K562 (cell line): ENCODE measurements around the gene FKBP2. TPM values are rescaled to one million over a fixed set of nuclear protein-coding genes. Genes with fewer than 3 reads are reported as not detected.

ENCODE experiments used
- ETV5 ChIP-seq: sonication (generic); formaldehyde crosslinking; IDR thresholded peaks from 2 replicates; pipeline ENCODE4 v1.4.0; 2020; ENCODE audit warnings: low read depth, mild to moderate bottlenecking, missing genetic modification reagents
- FOXP1 ChIP-seq: sonication (generic); formaldehyde crosslinking; IDR thresholded peaks from 2 replicates; pipeline ENCODE4 v1.8.0; 2022; ENCODE audit warnings: mild to moderate bottlenecking, missing genetic modification reagents
- HNRNPLL ChIP-seq: fragments of 200-400 bp; formaldehyde crosslinking; IDR thresholded peaks from 2 replicates; pipeline ENCODE4 v1.6.1; 2017; ENCODE audit warnings: low read length, low read depth, mild to moderate bottlenecking; ENCODE audit not compliant: poor library complexity, severe bottlenecking
- HSF4 ChIP-seq: fragments of 250-450 bp; sonication (Bioruptor Pico); IDR thresholded peaks from 2 replicates; pipeline ENCODE4 v2.1.2; 2022; ENCODE audit warnings: mild to moderate bottlenecking, moderate library complexity, borderline replicate concordance
- L3MBTL2 ChIP-seq: fragments of 450-650 bp; IDR thresholded peaks from 2 replicates; pipeline ENCODE4 v1.6.1; 2016; ENCODE audit warnings: mild to moderate bottlenecking, moderate library complexity
- RNF2 ChIP-seq: sonication (generic); IDR thresholded peaks from 2 replicates; pipeline ENCODE4 v1.6.1; 2016
- TEAD4 ChIP-seq, 2 experiments: sonication (generic) in 1 of 2; formaldehyde crosslinking in 1 of 2; IDR thresholded peaks; 2 replicates each; pipeline versions ENCODE4 v1.6.1 to v1.8.0; 2012 to 2022; ENCODE audit warnings: borderline replicate concordance in 1 of 2, inconsistent platforms in 1 of 2, low read length in 1 of 2, mild to moderate bottlenecking in 1 of 2, missing genetic modification reagents in 1 of 2
- ZNF12 ChIP-seq: sonication (generic); formaldehyde crosslinking; IDR thresholded peaks from 2 replicates; pipeline ENCODE4 v1.4.0; 2020; ENCODE audit warnings: mild to moderate bottlenecking, missing genetic modification reagents
- polyA plus RNA-seq, 8 experiments: library from polyadenylated mRNA; depleted of rRNA in 4 of 8; stranded (reverse) in 5 of 8; unstranded in 3 of 8; fragments of >200 nt; fragmentation: Nextera tagmentation in 2 of 8; fragmentation: Illumina TruSeq in 1 of 8; extraction: Ambion mirVana in 2 of 8; extraction: Trizol in 1 of 8; gene quantifications; 2 replicates each; pipeline versions ENCODE4 v1.2.1 to v1.2.3, GENCODE V29; 2011 to 2014; ENCODE audit warnings: inconsistent platforms in 1 of 8, missing spikeins in 1 of 8
- total RNA-seq, 7 experiments: library from RNA; depleted of rRNA in 6 of 7; stranded (reverse); fragments of >200 nt in 6 of 7; fragmentation: Illumina TruSeq in 2 of 7; extraction: Trizol in 2 of 7; gene quantifications; 2 replicates each; pipeline versions ENCODE4 v1.2.1 to v1.2.3, GENCODE V29; 2011 to 2021; ENCODE audit warnings: low replicate concordance in 1 of 7
- TF ChIP-seq, protein P1 (sequence below): fragments of 450-650 bp; IDR thresholded peaks from 2 replicates; pipeline ENCODE4 v1.6.1; 2016; ENCODE audit warnings: mild to moderate bottlenecking, moderate library complexity
- TF ChIP-seq, protein P2 (sequence below): fragments of 250-450 bp; sonication (Bioruptor Pico); IDR thresholded peaks from 2 replicates; pipeline ENCODE4 v1.8.0; 2021; ENCODE audit warnings: moderate library complexity, mild to moderate bottlenecking, inconsistent platforms
- TF ChIP-seq, protein P3 (sequence below): sonication (generic); formaldehyde crosslinking; IDR thresholded peaks from 2 replicates; pipeline ENCODE4 v1.8.0; 2022; ENCODE audit warnings: missing genetic modification reagents, mild to moderate bottlenecking, borderline replicate concordance
- TF ChIP-seq, protein P4 (sequence below): fragments of 450-650 bp; conservative IDR thresholded peaks from 2 replicates; pipeline ENCODE4 v1.6.1; 2016; ENCODE audit warnings: missing genetic modification characterization, low read depth, mild to moderate bottlenecking, control low read depth, missing compliant biosample characterization

The FKBP2 gene
- total and polyA plus RNA-seq, 9 of the 15 experiments (the other 6 are each of a cell fraction or from before 2014, with no cell fraction given) = 3.5 to 151 (median 58.1) TPM

DNA sequence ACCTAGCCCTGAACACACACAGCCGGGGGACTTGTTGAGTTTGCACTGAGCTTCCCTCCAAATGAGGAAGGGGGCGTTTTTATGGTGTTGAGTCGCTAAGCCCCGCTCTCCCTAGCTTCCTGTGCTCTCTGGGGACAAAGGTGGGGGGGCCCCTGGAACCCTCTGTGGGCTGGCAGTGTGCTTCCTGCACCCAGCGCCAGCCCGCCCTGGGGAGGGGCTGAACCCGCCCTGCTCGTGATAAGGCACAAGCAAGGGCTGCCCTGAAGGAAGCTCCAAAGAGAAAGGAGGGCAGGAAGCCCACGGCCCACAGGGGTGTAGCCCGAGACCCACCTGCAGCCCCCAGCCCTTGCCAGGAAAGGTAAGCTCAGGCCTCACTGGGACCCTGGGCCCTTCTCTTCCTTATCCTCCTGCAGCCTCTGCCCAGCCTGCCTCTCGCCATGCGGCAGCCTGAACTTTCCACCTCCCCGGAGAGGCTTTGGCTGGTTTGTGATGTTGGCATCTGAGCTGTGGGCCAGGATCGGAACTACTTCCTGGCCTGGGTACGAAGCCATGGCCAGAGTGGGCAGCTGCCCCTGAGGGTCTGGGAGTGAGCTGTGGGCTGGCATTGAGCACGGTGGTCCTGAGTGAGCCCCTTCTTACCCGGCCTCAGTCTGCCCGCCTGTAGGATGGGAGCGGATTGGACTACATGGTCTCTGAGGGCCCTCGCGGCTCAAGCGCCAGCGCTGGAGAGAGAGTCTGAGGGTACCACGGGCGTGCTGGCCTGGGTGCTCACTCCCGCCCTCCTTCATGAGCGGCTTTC is 34.2 kb upstream of the FKBP2 start, which contains the start of gene FERMT3 (continued):
- TF ChIP-seq, protein P1, sequence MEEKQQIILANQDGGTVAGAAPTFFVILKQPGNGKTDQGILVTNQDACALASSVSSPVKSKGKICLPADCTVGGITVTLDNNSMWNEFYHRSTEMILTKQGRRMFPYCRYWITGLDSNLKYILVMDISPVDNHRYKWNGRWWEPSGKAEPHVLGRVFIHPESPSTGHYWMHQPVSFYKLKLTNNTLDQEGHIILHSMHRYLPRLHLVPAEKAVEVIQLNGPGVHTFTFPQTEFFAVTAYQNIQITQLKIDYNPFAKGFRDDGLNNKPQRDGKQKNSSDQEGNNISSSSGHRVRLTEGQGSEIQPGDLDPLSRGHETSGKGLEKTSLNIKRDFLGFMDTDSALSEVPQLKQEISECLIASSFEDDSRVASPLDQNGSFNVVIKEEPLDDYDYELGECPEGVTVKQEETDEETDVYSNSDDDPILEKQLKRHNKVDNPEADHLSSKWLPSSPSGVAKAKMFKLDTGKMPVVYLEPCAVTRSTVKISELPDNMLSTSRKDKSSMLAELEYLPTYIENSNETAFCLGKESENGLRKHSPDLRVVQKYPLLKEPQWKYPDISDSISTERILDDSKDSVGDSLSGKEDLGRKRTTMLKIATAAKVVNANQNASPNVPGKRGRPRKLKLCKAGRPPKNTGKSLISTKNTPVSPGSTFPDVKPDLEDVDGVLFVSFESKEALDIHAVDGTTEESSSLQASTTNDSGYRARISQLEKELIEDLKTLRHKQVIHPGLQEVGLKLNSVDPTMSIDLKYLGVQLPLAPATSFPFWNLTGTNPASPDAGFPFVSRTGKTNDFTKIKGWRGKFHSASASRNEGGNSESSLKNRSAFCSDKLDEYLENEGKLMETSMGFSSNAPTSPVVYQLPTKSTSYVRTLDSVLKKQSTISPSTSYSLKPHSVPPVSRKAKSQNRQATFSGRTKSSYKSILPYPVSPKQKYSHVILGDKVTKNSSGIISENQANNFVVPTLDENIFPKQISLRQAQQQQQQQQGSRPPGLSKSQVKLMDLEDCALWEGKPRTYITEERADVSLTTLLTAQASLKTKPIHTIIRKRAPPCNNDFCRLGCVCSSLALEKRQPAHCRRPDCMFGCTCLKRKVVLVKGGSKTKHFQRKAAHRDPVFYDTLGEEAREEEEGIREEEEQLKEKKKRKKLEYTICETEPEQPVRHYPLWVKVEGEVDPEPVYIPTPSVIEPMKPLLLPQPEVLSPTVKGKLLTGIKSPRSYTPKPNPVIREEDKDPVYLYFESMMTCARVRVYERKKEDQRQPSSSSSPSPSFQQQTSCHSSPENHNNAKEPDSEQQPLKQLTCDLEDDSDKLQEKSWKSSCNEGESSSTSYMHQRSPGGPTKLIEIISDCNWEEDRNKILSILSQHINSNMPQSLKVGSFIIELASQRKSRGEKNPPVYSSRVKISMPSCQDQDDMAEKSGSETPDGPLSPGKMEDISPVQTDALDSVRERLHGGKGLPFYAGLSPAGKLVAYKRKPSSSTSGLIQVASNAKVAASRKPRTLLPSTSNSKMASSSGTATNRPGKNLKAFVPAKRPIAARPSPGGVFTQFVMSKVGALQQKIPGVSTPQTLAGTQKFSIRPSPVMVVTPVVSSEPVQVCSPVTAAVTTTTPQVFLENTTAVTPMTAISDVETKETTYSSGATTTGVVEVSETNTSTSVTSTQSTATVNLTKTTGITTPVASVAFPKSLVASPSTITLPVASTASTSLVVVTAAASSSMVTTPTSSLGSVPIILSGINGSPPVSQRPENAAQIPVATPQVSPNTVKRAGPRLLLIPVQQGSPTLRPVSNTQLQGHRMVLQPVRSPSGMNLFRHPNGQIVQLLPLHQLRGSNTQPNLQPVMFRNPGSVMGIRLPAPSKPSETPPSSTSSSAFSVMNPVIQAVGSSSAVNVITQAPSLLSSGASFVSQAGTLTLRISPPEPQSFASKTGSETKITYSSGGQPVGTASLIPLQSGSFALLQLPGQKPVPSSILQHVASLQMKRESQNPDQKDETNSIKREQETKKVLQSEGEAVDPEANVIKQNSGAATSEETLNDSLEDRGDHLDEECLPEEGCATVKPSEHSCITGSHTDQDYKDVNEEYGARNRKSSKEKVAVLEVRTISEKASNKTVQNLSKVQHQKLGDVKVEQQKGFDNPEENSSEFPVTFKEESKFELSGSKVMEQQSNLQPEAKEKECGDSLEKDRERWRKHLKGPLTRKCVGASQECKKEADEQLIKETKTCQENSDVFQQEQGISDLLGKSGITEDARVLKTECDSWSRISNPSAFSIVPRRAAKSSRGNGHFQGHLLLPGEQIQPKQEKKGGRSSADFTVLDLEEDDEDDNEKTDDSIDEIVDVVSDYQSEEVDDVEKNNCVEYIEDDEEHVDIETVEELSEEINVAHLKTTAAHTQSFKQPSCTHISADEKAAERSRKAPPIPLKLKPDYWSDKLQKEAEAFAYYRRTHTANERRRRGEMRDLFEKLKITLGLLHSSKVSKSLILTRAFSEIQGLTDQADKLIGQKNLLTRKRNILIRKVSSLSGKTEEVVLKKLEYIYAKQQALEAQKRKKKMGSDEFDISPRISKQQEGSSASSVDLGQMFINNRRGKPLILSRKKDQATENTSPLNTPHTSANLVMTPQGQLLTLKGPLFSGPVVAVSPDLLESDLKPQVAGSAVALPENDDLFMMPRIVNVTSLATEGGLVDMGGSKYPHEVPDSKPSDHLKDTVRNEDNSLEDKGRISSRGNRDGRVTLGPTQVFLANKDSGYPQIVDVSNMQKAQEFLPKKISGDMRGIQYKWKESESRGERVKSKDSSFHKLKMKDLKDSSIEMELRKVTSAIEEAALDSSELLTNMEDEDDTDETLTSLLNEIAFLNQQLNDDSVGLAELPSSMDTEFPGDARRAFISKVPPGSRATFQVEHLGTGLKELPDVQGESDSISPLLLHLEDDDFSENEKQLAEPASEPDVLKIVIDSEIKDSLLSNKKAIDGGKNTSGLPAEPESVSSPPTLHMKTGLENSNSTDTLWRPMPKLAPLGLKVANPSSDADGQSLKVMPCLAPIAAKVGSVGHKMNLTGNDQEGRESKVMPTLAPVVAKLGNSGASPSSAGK = 0 out of 2 replicates have a peak, but pooled peaks have one; percentile 17
- TF ChIP-seq, protein P2, sequence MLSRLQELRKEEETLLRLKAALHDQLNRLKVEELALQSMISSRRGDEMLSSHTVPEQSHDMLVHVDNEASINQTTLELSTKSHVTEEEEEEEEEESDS (CRISPR knock-in tag) = no peak
- TF ChIP-seq, protein P3, sequence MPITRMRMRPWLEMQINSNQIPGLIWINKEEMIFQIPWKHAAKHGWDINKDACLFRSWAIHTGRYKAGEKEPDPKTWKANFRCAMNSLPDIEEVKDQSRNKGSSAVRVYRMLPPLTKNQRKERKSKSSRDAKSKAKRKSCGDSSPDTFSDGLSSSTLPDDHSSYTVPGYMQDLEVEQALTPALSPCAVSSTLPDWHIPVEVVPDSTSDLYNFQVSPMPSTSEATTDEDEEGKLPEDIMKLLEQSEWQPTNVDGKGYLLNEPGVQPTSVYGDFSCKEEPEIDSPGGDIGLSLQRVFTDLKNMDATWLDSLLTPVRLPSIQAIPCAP (CRISPR knock-in tag) = no peak
- TF ChIP-seq TEAD4 (IDR thresholded peaks at IDR 0.05; ENCODE audit: low read length) (no peak), TEAD4 (CRISPR knock-in tag; IDR thresholded peaks at IDR 0.05; ENCODE audit: borderline replicate concordance) (0 out of 2 replicates have a peak, but pooled peaks have one; percentile 53), HNRNPLL (no peak), RNF2 (peak; percentile 65; the same call in 1 of the 2 replicates), FOXP1 (CRISPR knock-in tag) (peak; percentile 80), ZNF12 (CRISPR knock-in tag) (no peak), ETV5 (CRISPR knock-in tag) (no peak), HSF4 (CRISPR knock-in tag) (no peak; the same call in 1 of the 2 replicates), L3MBTL2 (0 out of 2 replicates have a peak, but pooled peaks have one; percentile 12)
- TF ChIP-seq, protein P4, sequence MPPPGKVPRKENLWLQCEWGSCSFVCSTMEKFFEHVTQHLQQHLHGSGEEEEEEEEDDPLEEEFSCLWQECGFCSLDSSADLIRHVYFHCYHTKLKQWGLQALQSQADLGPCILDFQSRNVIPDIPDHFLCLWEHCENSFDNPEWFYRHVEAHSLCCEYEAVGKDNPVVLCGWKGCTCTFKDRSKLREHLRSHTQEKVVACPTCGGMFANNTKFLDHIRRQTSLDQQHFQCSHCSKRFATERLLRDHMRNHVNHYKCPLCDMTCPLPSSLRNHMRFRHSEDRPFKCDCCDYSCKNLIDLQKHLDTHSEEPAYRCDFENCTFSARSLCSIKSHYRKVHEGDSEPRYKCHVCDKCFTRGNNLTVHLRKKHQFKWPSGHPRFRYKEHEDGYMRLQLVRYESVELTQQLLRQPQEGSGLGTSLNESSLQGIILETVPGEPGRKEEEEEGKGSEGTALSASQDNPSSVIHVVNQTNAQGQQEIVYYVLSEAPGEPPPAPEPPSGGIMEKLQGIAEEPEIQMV (tag) = 0 out of 2 replicates have a peak, but pooled peaks have one; percentile 21
